ENCODE results near the gene DGKG. TPM values are rescaled to one million over a fixed set of nuclear protein-coding genes. Genes with fewer than 3 reads are reported as not detected.

Gene DGKG
- polyA plus RNA-seq, 1 of the 3 experiments (the other 2 are of a cell fraction), result 0.12 TPM

GRCh38 chr3:186254676-186255650 lies 107.1 kb downstream of the DGKG start (continued):
- TF ChIP-seq REST (IDR thresholded peaks at IDR 0.05; ENCODE audit: low read depth, low read length) (no peak), EP300 (IDR thresholded peaks at IDR 0.05; ENCODE audit: borderline replicate concordance in 1 of 2, low read depth in 1 of 2, low read length in 1 of 2) (no peak), RXRA (IDR thresholded peaks at IDR 0.05; ENCODE audit: borderline replicate concordance, low read depth) (no peak)

- peaks cover 5 to 15% of the 10 kb centered on the region in 2 experiments; a peak in 2 of 4 replicates for H3K4me1 ChIP-seq (ENCODE audit: control insufficient read depth in 1 of 2, insufficient read depth in 2 of 2, low read depth in 1 of 2, low read length in 1 of 2)
- ChIA-PET CTCF (interaction anchor here (0.7 to 3.1 kb wide), 6 partner anchors 8 to 289 kb away, joined by 3 to 23 read pairs (median 4); no protein-coding TSS in a partner anchor), POLR2A (no interaction called here)
- TF ChIP-seq CHD2 (IDR thresholded peaks at IDR 0.05; ENCODE audit: low read length, partially characterized antibody) (no peak), USF2 (IDR thresholded peaks at IDR 0.05; ENCODE audit: borderline replicate concordance, low read depth, low read length) (no peak), NRF1 (IDR thresholded peaks at IDR 0.05; ENCODE audit: low read depth, low read length) (no peak), FOXM1 (IDR thresholded peaks at IDR 0.05; ENCODE audit: low read depth) (no peak), MEF2A (IDR thresholded peaks at IDR 0.05; ENCODE audit: borderline replicate concordance, low read depth) (no peak), MXI1 (IDR thresholded peaks at IDR 0.05; ENCODE audit: low read depth, low read length) (no peak), RAD21 (IDR thresholded peaks at IDR 0.05; ENCODE audit: low read length) (no peak), POLR2AphosphoS5 (IDR thresholded peaks at IDR 0.05; ENCODE audit: low read depth, low read length) (no peak), PBX3 (IDR thresholded peaks at IDR 0.05) (no peak), YY1 (IDR thresholded peaks at IDR 0.05; ENCODE audit: low read depth) (no peak)
- H2AFZ ChIP-seq (ENCODE audit: low read depth), result no peak overlapping the region
- no peaks in the 10 kb centered on the region; the same call in 1 of the 2 replicates for H3K27me3 ChIP-seq (ENCODE audit: insufficient read depth)
- peak; percentile 45 for DNase-seq
- no peaks in the 10 kb centered on the region for H3K36me3 ChIP-seq (replicated peaks in 1 of 2; ENCODE audit: control insufficient read depth in 1 of 2, insufficient read depth in 2 of 2, low read length in 1 of 2)
- H3K4me2 ChIP-seq, result no peak overlapping the region
- H3K9me2 ChIP-seq, result no peaks in the 10 kb centered on the region
- H3K27ac ChIP-seq (ENCODE audit: low read depth in 2 of 2, low read length in 1 of 2), result no peak overlapping the region
- no peaks in the 10 kb centered on the region for H3K79me2 ChIP-seq (ENCODE audit: insufficient read depth)
- H4K20me1 ChIP-seq (ENCODE audit: insufficient read depth), result no peaks in the 10 kb centered on the region
- H3F3A ChIP-seq (replicated peaks; ENCODE audit: insufficient read depth), result no peaks in the 10 kb centered on the region
- no peak overlapping the region for H3K4me3 ChIP-seq (ENCODE audit: low read depth in 2 of 2, low read length in 1 of 2)
- WGBS (ENCODE audit: low lambda C conversion rate), result 64% methylated on average over 8 of the region's 8 CpGs
- no peaks in the 10 kb centered on the region for H3K9me3 ChIP-seq
- no peak overlapping the region for H3K9ac ChIP-seq
Observed at GRCh38 chr3:186251948-186252619, 110.0 kb downstream of the DGKG start.
